Immature natural killer cell (primary cell): ENCODE measurements around the gene LPCAT1. TPM values are rescaled to one million over a fixed set of nuclear protein-coding genes. Genes with fewer than 3 reads are reported as not detected.
A peak's percentile ranks its signal among the peaks of the same experiment; 100 is the strongest.
"Not testable (repeated sequence)": the region's sequence is repeated elsewhere in the genome, so short reads cannot be mapped to it uniquely, and the experiment has no call there.

ENCODE experiments used
- DNase-seq, 3 donors: peaks; one replicate each; pipeline ENCODE4 v3.0.0; 2022; ENCODE audit warnings: mixed read lengths in 1 of 3
- H3K27ac Mint-ChIP-seq, 6 donors: one replicate each; pipeline ENCODE4 v1.8.0; 2020; ENCODE audit warnings: mixed read lengths in 6 of 6, mild to moderate bottlenecking in 5 of 6, inconsistent platforms in 4 of 6, moderate library complexity in 3 of 6
- H3K27me3 Mint-ChIP-seq, 3 donors: one replicate each; pipeline ENCODE4 v1.8.0; 2020 to 2021; ENCODE audit warnings: low read depth in 3 of 3, mild to moderate bottlenecking in 3 of 3, mixed read lengths in 3 of 3, moderate library complexity in 3 of 3, inconsistent platforms in 1 of 3
- H3K36me3 Mint-ChIP-seq, 3 donors: one replicate each; pipeline ENCODE4 v1.8.0; 2020; ENCODE audit warnings: mixed read lengths in 3 of 3, inconsistent platforms in 2 of 3, mild to moderate bottlenecking in 2 of 3
- H3K4me1 Mint-ChIP-seq, 2 donors: one replicate each; pipeline ENCODE4 v1.8.0; 2020; ENCODE audit warnings: inconsistent platforms in 2 of 2, mild to moderate bottlenecking in 2 of 2, mixed read lengths in 2 of 2, moderate library complexity in 1 of 2
- H3K4me3 Mint-ChIP-seq, 5 donors: one replicate each; pipeline ENCODE4 v1.8.0; 2020; ENCODE audit warnings: mild to moderate bottlenecking in 5 of 5, mixed read lengths in 5 of 5, inconsistent platforms in 3 of 5, moderate library complexity in 3 of 5
- H3K9me3 Mint-ChIP-seq, 6 donors: one replicate each; pipeline ENCODE4 v1.8.0; 2020; ENCODE audit warnings: mild to moderate bottlenecking in 6 of 6, mixed read lengths in 6 of 6, inconsistent platforms in 4 of 6, moderate library complexity in 3 of 6
- polyA plus RNA-seq, 3 donors: library from polyadenylated mRNA; unstranded; fragments of 300-500 nt; fragmentation: Illumina TruSeq; gene quantifications; one replicate each; pipeline ENCODE4 v1.2.3, GENCODE V29; 2021

LPCAT1 gene
- polyA plus RNA-seq, 3 donors from 2014 or later: 107 to 255 (median 144) TPM

DNA sequence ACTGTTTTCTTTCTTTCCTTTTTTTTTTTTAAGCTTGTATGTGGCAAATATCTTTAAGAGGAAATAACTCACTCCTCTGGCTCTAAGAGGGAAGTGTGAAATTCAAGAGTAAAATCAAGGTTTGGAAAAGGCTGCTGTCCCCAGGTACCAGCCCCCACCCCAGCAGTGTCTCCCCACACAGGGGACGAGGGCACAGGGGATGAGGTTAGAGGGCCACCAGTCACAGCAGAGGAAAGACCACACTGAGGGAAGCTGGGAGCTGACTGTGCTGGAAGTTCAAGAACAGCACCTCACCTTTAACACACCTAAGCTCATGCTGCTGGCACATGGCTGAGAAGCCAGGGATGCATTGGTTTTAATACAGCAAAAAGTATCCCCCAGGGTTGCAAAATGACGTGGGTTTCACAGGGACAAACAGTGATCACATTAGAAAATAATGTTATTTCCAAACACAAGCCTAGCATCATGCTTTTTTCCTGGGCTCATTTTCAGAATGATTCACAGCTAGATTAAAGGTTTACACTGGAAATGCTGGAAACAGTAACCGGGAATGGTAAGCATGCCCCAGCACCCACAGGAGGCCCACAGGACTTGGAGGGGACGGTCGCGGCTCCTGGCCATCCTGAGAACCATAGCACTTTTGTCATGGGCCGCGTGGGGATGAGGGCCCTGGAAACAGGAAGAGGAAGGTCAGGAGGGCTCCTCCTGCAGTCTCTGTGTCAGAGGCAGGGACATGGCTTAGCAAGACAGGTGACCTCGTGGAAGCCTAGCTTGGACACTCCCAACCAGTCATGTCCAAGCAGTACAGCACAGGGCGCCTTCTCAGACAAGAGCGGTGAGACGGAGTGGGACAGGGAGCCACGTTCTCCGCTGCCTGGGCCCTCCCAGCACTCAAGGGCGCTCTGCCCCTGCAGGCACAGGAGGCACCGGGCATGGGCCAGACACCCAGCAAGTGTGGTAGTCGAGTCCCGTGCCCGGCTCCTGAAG is 6.9 kb downstream of the LPCAT1 start:
- Mint-ChIP-seq H3K4me1 (peaks cover 98 to 99% of the 10 kb centered on the region in 2 donors), H3K4me3 (peak overlapping the region; percentile 77 to 96 (median 83)), H3K27ac (peak overlapping the region; percentile 97 to 100 (median 98)), H3K27me3 (peaks cover 26 to 56% (median 55%) of the 10 kb centered on the region in 3 donors), H3K9me3 (no peaks in the 10 kb centered on the region), H3K36me3 (peaks cover 13 to 30% (median 25%) of the 10 kb centered on the region in 3 donors)
- DNase-seq: no peak

GRCh38 chr5:1515921-1516571 is 7.7 kb downstream of the LPCAT1 start:
- Mint-ChIP-seq H3K36me3 (peaks cover 13 to 31% (median 21%) of the 10 kb centered on the region in 3 donors), H3K4me3 (peak overlapping the region; percentile 77 to 96 (median 83)), H3K27ac (peak overlapping the region; percentile 97 to 100 (median 98)), H3K4me1 (peaks cover 97 to 98% of the 10 kb centered on the region in 2 donors), H3K9me3 (no peaks in the 10 kb centered on the region), H3K27me3 (peaks cover 24 to 53% (median 46%) of the 10 kb centered on the region in 3 donors)
- DNase-seq: no peak

- H3K27ac Mint-ChIP-seq: peak overlapping the region; percentile 97 to 100 (median 98)
Measured at GRCh38 chr5:1515311-1515920, 8.3 kb downstream of the LPCAT1 start.

GRCh38 chr5:1514819-1515310 is 8.9 kb downstream of the LPCAT1 start:
- not testable (repeated sequence) for DNase-seq, H3K9me3 Mint-ChIP-seq
- Mint-ChIP-seq H3K36me3 (peaks cover 15 to 36% (median 23%) of the 10 kb centered on the region in 3 donors), H3K27me3 (peaks cover 25 to 54% (median 40%) of the 10 kb centered on the region in 3 donors), H3K4me3 (peak overlapping the region; percentile 77 to 96 (median 83)), H3K4me1 (peaks cover 93 to 98% of the 10 kb centered on the region in 2 donors), H3K27ac (peak overlapping the region; percentile 97 to 100 (median 98))

More at GRCh38 chr5:1515311-1515920, 8.3 kb downstream of the LPCAT1 start:
- H3K4me1 Mint-ChIP-seq: peaks cover 93 to 98% of the 10 kb centered on the region in 2 donors
- no peaks in the 10 kb centered on the region for H3K9me3 Mint-ChIP-seq
- H3K27me3 Mint-ChIP-seq: peaks cover 26 to 50% (median 41%) of the 10 kb centered on the region in 3 donors
- peak; percentile 70 to 75 (median 74) for DNase-seq
- H3K4me3 Mint-ChIP-seq: peak overlapping the region; percentile 77 to 96 (median 83)
- H3K36me3 Mint-ChIP-seq: peaks cover 13 to 31% (median 18%) of the 10 kb centered on the region in 3 donors

GRCh38 chr5:1514027-1514818 is 9.5 kb downstream of the LPCAT1 start:
- H3K4me3 Mint-ChIP-seq: peak overlapping the region; percentile 77 to 96 (median 83)
- peaks cover 18 to 36% (median 25%) of the 10 kb centered on the region in 3 donors for H3K36me3 Mint-ChIP-seq
- DNase-seq: peak in 1 of 3 donors; percentile 0
- H3K27ac Mint-ChIP-seq: peak overlapping the region; percentile 94 to 100 (median 98)
- H3K4me1 Mint-ChIP-seq: peaks cover 93 to 98% of the 10 kb centered on the region in 2 donors
- H3K9me3 Mint-ChIP-seq: no peaks in the 10 kb centered on the region
- peaks cover 29 to 60% (median 39%) of the 10 kb centered on the region in 3 donors for H3K27me3 Mint-ChIP-seq

DNA sequence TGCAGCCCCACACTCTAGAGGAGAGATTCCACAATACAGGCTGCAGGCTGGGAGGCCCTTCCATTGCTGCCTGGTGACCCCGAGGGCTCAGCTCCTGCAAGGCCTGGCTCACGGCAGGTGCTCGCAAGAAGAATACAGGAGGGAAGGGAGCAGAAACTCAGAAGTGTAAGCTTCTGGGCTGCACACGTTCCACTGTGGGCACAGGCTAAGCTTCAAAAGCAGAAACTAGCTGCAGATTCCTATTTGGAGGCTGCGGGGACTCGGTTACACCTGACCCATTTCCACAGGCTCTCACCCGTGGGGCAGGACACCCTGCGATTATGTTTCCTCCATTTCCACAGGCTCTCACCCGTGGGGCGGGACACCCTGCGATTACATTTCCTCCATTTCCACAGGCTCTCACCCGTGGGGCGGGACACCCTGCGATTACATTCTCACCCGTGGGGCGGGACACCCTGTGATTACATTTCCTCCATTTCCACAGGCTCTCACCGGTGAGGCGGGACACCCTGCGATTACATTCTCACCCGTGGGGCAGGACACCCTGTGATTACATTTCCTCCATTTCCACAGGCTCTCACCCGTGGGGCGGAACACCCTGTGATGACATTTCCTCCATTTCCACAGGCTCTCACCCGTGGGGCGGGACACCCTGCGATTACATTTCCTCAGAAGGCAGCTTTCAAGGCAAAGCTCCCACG is 10.3 kb downstream of the LPCAT1 start:
- Mint-ChIP-seq H3K27me3 (peaks cover 25 to 55% (median 31%) of the 10 kb centered on the region in 3 donors), H3K36me3 (peaks cover 16 to 29% (median 19%) of the 10 kb centered on the region in 3 donors), H3K9me3 (no peaks in the 10 kb centered on the region), H3K4me1 (peaks cover 93% of the 10 kb centered on the region in 2 donors), H3K4me3 (peak overlapping the region; percentile 73 to 88 (median 79)), H3K27ac (peak overlapping the region; percentile 94 to 100 (median 98))
- DNase-seq: peak; percentile 43 to 48 (median 47)

DNA sequence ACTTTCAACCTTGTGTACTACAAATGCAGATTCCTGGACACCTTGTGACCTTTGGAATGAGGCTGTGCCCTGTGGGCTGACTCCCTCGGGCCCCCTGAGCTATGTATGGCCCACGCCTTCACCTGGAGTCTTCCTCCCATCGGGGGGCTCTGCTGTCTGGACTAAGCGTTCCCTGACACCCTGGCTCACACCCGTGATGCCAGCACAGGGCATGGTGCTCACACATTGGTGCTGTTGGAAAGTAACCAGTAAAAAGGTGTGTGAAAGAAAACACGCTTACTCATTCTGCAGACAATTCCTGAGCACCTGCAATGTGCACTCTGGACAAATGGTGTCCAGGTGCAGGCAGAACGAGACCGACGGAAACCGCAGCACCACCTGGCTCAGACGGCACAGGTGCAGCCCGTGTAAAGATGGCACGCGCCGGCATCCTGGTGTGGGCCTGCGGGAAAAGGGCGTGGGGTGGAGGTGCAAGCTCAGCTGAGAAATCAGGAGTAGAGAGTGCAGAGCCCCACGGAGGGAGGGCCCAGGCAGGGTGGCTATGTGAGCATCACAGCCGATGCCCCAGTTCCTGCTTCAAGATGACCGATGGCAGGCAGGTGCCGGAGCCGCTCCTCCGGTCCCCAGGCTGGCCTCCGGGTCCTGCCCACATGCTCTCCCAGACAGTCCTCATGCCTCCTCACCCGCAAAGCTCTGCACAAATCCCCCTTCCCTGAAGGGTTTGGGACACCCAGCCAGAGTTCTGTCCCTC is 11.0 kb downstream of the LPCAT1 start:
- H3K9me3 Mint-ChIP-seq: no peaks in the 10 kb centered on the region

GRCh38 chr5:1511651-1512540 is 11.9 kb downstream of the LPCAT1 start:
- peaks cover 93% of the 10 kb centered on the region in 2 donors for H3K4me1 Mint-ChIP-seq
- DNase-seq: peak in 2 of 3 donors; percentile 9 to 22
- peaks cover 15 to 29% (median 15%) of the 10 kb centered on the region in 3 donors for H3K36me3 Mint-ChIP-seq
- peaks cover 24 to 54% (median 33%) of the 10 kb centered on the region in 3 donors for H3K27me3 Mint-ChIP-seq
- H3K4me3 Mint-ChIP-seq: peak overlapping the region in 3 of 5 donors; percentile 26 to 53 (median 51)
- no peaks in the 10 kb centered on the region for H3K9me3 Mint-ChIP-seq
- H3K27ac Mint-ChIP-seq: peak overlapping the region; percentile 73 to 99 (median 98)

More for the DNA sequence above, 11.0 kb downstream of the LPCAT1 start:
- Mint-ChIP-seq H3K27me3 (peaks cover 25 to 53% (median 28%) of the 10 kb centered on the region in 3 donors), H3K4me3 (peak overlapping the region; percentile 73 to 88 (median 79)), H3K27ac (peak overlapping the region; percentile 94 to 100 (median 98)), H3K36me3 (peaks cover 17 to 26% (median 19%) of the 10 kb centered on the region in 3 donors), H3K4me1 (peaks cover 93% of the 10 kb centered on the region in 2 donors)
- peak in 2 of 3 donors; percentile 0 to 3 for DNase-seq

- Mint-ChIP-seq H3K9me3 (no peaks in the 10 kb centered on the region), H3K27ac (peak overlapping the region in 3 of 6 donors; percentile 82 to 99 (median 98)), H3K36me3 (peaks cover 9 to 29% (median 14%) of the 10 kb centered on the region in 3 donors), H3K4me1 (peaks cover 93% of the 10 kb centered on the region in 2 donors), H3K27me3 (peaks cover 18 to 55% (median 36%) of the 10 kb centered on the region in 3 donors), H3K4me3 (no peak overlapping the region)
- peak in 2 of 3 donors; percentile 0 for DNase-seq
Measured at GRCh38 chr5:1511048-1511447, 12.7 kb downstream of the LPCAT1 start.

DNA sequence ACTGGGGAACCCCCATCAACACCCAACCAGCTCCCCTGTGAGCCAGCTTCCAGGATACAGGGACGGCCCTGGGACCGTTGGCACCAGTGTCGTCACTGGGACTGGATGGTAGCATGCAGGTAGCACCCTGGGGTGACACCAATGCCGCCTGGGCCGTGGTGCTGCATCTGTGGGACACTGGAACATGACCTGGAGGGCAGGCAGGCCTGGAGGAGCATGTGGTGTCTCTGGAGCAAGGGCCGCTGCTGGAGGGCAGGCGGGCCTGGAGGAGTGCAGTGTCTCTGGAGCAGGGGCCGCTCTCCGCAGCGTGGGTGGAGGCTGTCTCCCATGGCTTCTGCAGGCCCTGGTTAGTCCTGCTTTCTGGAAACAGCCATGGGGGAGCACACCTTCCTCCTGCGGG is 13.1 kb downstream of the LPCAT1 start:
- no peak overlapping the region for H3K4me3 Mint-ChIP-seq
- peaks cover 16 to 55% (median 37%) of the 10 kb centered on the region in 3 donors for H3K27me3 Mint-ChIP-seq
- no peaks in the 10 kb centered on the region for H3K9me3 Mint-ChIP-seq
- H3K27ac Mint-ChIP-seq: peak overlapping the region in 5 of 6 donors; percentile 70 to 89 (median 87)
- H3K36me3 Mint-ChIP-seq: peaks cover 9 to 29% (median 14%) of the 10 kb centered on the region in 3 donors
- peak in 1 of 3 donors; percentile 3 for DNase-seq
- H3K4me1 Mint-ChIP-seq: peaks cover 93% of the 10 kb centered on the region in 2 donors
